DOHH2 (cell line): ENCODE results near the gene KLHDC8A.

Experiments
- H3F3A ChIP-seq: fragments of 200-600 bp; sonication (generic), shearing (Covaris generic); 2 replicates; pipeline ENCODE4 v1.6.0; 2016; ENCODE audit warnings: antibody characterized with exemption, mild to moderate bottlenecking; ENCODE audit not compliant: control insufficient read depth, insufficient read depth
- H3K27ac ChIP-seq: fragments of 200-600 bp; sonication (generic); 2 replicates; pipeline ENCODE4 v1.5.1; 2014; ENCODE audit warnings: low read depth, mild to moderate bottlenecking, low read length, moderate library complexity
- H3K27me3 ChIP-seq: fragments of 200-600 bp; sonication (generic); 2 replicates; pipeline ENCODE4 v1.6.1; 2014; ENCODE audit warnings: mild to moderate bottlenecking, low read length, mixed read lengths; ENCODE audit not compliant: control insufficient read depth
- H3K36me3 ChIP-seq: fragments of 200-600 bp; sonication (generic); 2 replicates; pipeline ENCODE4 v1.6.1; 2014; ENCODE audit warnings: mild to moderate bottlenecking, low read length, moderate library complexity, mixed read lengths; ENCODE audit not compliant: control insufficient read depth
- H3K4me1 ChIP-seq: fragments of 200-600 bp; sonication (generic); 2 replicates; pipeline ENCODE4 v1.6.1; 2014; ENCODE audit warnings: mild to moderate bottlenecking, low read length, mixed read lengths; ENCODE audit not compliant: control insufficient read depth
- H3K4me2 ChIP-seq: fragments of 200-600 bp; sonication (generic); 2 replicates; pipeline ENCODE4 v1.6.0; 2014; ENCODE audit warnings: mild to moderate bottlenecking, low read length, moderate library complexity
- H3K4me3 ChIP-seq: fragments of 200-600 bp; sonication (generic); 2 replicates; pipeline ENCODE4 v1.5.1; 2014; ENCODE audit warnings: mild to moderate bottlenecking, low read length, mixed read lengths
- H3K79me2 ChIP-seq: fragments of 200-600 bp; sonication (generic); 2 replicates; pipeline ENCODE4 v1.6.1; 2014; ENCODE audit warnings: mild to moderate bottlenecking, low read length, mixed read lengths; ENCODE audit not compliant: control insufficient read depth
- H3K9me2 ChIP-seq: fragments of 200-600 bp; sonication (generic); replicated peaks from 2 replicates; pipeline ENCODE4 v1.6.1; 2014; ENCODE audit warnings: mild to moderate bottlenecking, low read length, mixed read lengths; ENCODE audit not compliant: control insufficient read depth
- H3K9me3 ChIP-seq: fragments of 200-600 bp; sonication (generic); 2 replicates; pipeline ENCODE4 v1.6.1; 2014; ENCODE audit warnings: antibody characterized with exemption, low read length, mixed read lengths; ENCODE audit not compliant: control insufficient read depth, insufficient read depth
- H4K20me1 ChIP-seq: fragments of 200-600 bp; sonication (generic); 2 replicates; pipeline ENCODE4 v1.6.0; 2014; ENCODE audit warnings: low read depth, mild to moderate bottlenecking, antibody characterized with exemption, low read length, moderate library complexity; ENCODE audit not compliant: control insufficient read depth, insufficient read depth
- EZH2phosphoT487 ChIP-seq: fragments of 200-600 bp; sonication (generic); IDR thresholded peaks from 2 replicates; pipeline ENCODE4 v1.6.1; 2017; ENCODE audit warnings: borderline replicate concordance, mild to moderate bottlenecking, antibody characterized with exemption, low read length, moderate library complexity, mixed read lengths
- TF ChIP-seq, protein P1 (sequence below): fragments of 200-600 bp; sonication (generic); IDR thresholded peaks from one replicate; pipeline ENCODE4 v1.5.1; 2014; ENCODE audit warnings: antibody characterized with exemption, mild to moderate bottlenecking, low read depth, low read length; ENCODE audit not compliant: poor library complexity, severe bottlenecking

KLHDC8A gene

DNA sequence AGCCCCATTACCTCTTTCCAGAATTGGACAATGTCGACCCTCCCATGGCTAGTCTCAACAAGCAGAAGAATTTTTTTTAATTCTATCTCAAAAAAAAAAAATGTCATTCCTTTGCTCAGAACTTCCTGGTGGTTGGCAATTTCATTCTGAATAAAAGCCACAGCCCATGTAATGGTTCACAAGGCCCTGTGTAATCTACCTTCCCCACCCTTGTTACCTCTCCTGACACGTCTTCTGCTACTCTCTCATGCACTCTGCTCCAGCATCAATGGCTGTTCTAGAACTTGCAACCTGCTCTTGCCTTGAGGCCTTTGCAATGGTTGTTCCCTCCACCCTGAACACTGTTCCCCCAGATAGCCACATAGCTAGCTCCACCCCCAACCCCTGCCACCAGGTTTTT is 60.6 kb downstream of the KLHDC8A start:
- H3K4me3 ChIP-seq, result no peak overlapping the region
- no peak overlapping the region for H3K27ac ChIP-seq
- H3K36me3 ChIP-seq, result no peaks in the 10 kb centered on the region; the same call in 1 of the 2 replicates
- no peaks in the 10 kb centered on the region for H3K79me2 ChIP-seq
- TF ChIP-seq, protein P1, sequence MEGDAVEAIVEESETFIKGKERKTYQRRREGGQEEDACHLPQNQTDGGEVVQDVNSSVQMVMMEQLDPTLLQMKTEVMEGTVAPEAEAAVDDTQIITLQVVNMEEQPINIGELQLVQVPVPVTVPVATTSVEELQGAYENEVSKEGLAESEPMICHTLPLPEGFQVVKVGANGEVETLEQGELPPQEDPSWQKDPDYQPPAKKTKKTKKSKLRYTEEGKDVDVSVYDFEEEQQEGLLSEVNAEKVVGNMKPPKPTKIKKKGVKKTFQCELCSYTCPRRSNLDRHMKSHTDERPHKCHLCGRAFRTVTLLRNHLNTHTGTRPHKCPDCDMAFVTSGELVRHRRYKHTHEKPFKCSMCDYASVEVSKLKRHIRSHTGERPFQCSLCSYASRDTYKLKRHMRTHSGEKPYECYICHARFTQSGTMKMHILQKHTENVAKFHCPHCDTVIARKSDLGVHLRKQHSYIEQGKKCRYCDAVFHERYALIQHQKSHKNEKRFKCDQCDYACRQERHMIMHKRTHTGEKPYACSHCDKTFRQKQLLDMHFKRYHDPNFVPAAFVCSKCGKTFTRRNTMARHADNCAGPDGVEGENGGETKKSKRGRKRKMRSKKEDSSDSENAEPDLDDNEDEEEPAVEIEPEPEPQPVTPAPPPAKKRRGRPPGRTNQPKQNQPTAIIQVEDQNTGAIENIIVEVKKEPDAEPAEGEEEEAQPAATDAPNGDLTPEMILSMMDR, result no peak
- no peak for TF ChIP-seq EZH2phosphoT487
- H3K4me2 ChIP-seq, result no peak overlapping the region
- H3K4me1 ChIP-seq, result peaks cover 86% of the 10 kb centered on the region
- no peaks in the 10 kb centered on the region for H3K9me2 ChIP-seq
- H3K9me3 ChIP-seq, result no peaks in the 10 kb centered on the region
- peaks cover 12% of the 10 kb centered on the region for H3F3A ChIP-seq
- H3K27me3 ChIP-seq, result no peaks in the 10 kb centered on the region
- H4K20me1 ChIP-seq, result no peaks in the 10 kb centered on the region

DNA sequence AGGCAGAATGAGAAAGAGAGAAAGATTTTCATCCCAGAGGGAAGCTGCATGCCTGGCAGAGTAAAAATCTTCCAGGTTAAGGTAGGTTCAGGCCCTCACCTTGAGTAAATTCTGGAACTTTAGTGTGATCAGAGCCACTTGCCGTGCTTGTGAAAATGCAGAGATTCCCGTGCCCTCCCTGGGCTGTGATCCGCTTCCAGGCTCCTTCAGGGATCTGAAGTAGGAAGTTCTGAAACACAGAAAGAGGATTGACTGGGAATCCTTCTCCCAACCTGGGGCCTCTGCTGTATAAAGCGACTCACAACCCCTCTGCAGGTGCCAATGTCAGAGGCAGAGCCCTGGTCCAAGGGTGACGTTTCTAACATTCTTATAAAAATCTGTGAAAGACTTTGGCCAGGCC is 61.8 kb downstream of the KLHDC8A start:
- Histone ChIP-seq H3K9me2 (no peaks in the 10 kb centered on the region), H3K79me2 (no peaks in the 10 kb centered on the region), H4K20me1 (no peaks in the 10 kb centered on the region), H3K27me3 (no peaks in the 10 kb centered on the region), H3K9me3 (no peaks in the 10 kb centered on the region), H3K4me1 (peaks cover 80% of the 10 kb centered on the region), H3K27ac (no peak overlapping the region), H3K36me3 (no peaks in the 10 kb centered on the region), H3K4me2 (no peak overlapping the region), H3K4me3 (no peak overlapping the region), H3F3A (peaks cover 8% of the 10 kb centered on the region; the same call in 1 of the 2 replicates)
- no peak for TF ChIP-seq EZH2phosphoT487
- TF ChIP-seq, protein P1, result no peak

DNA sequence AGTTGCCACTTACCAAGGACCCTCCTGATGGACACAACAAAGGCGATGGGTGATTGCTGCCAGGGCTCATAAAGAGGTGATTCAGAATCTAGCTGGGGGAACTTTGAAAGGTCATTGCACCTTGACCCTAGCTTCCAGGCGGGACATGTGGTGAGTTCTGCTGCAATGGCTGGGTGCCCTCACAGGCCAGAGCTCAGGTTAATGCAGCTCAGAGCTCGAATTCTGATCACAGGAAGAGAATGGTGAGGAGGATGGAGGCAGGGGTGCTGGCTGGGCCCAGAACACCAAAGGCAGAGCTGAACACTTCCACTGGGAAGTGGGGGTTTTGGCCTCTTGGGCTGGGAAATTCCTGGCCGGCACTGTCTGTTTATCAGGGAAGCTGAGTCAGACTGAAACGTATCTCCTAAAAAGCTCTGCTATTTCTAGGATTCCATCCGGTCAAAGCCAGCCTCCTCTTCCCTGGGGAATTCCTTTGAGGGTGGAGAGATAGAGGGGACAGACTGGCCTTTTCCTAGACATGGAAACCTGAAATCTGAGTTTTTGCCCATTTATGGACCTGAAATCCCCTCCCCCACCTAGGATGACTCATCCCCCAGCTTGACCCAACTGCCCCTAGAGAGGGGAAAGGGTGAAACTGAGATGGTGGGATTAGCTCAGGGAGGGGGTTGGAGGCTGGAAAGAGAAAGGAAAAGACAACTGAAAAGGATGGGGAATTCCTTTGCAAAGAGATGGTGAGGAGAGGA is 62.4 kb downstream of the KLHDC8A start:
- H3F3A ChIP-seq, result peaks cover 5% of the 10 kb centered on the region; the same call in 1 of the 2 replicates
- no peaks in the 10 kb centered on the region for H3K79me2 ChIP-seq
- H3K27me3 ChIP-seq, result no peaks in the 10 kb centered on the region
- H3K36me3 ChIP-seq, result no peaks in the 10 kb centered on the region
- H3K4me2 ChIP-seq, result peak overlapping the region; percentile 0; the same call in 1 of the 2 replicates
- TF ChIP-seq EZH2phosphoT487, result no peak
- TF ChIP-seq, protein P1, result no peak
- no peaks in the 10 kb centered on the region for H3K9me2 ChIP-seq
- no peak overlapping the region for H3K4me3 ChIP-seq
- no peaks in the 10 kb centered on the region for H4K20me1 ChIP-seq
- peaks cover 79% of the 10 kb centered on the region for H3K4me1 ChIP-seq
- no peak overlapping the region for H3K27ac ChIP-seq
- H3K9me3 ChIP-seq, result no peaks in the 10 kb centered on the region
